Pancreas (tissue), 10 donors: ENCODE measurements around the gene FASTK. TPM values are rescaled to one million over a fixed set of nuclear protein-coding genes. Genes with fewer than 3 reads are reported as not detected.

Source experiments
- ATAC-seq, 4 donors: fragments of 200-7000 bp; cut with Tn5 transposase; one replicate each; pipeline versions ENCODE4 v1.8.0 to v1.9.1; 2020; ENCODE audit warnings: mild to moderate bottlenecking in 4 of 4, moderate library complexity in 4 of 4
- DNase-seq, 6 donors: peaks; one replicate each; pipeline ENCODE4 v3.0.0-alpha.2; 2020
- FAIRE-seq: peaks from 2 replicates; lab custom pipeline; 2012; peaks lifted over from hg19 to GRCh38; lab: Jason Lieb, UNC
- H3K27ac ChIP-seq, 4 donors: fragments of 200-600 bp; sonication (generic); 1 replicate in 3 of 4; 2 replicates in 1 of 4; pipeline versions ENCODE4 v1.5.0 to v1.8.0; 2020
- H3K27me3 ChIP-seq, 4 donors: fragments of 200-600 bp; one replicate each; pipeline ENCODE4 v1.8.0; 2021
- H3K36me3 ChIP-seq, 3 donors: fragments of 200-600 bp; sonication (generic) in 1 of 3; one replicate each; pipeline versions ENCODE4 v1.5.0 to v1.8.0; 2020 to 2021
- H3K4me1 ChIP-seq, 3 donors: fragments of 200-600 bp; one replicate each; pipeline ENCODE4 v1.8.0; 2021
- H3K4me3 ChIP-seq, 4 donors: fragments of 200-600 bp; sonication (generic) in 2 of 4; one replicate each; pipeline versions ENCODE4 v1.5.0 to v1.8.0; 2020 to 2021
- H3K9me3 ChIP-seq, 4 donors: fragments of 200-600 bp; one replicate each; pipeline ENCODE4 v1.8.0; 2021
- CTCF ChIP-seq, 4 donors: fragments of 200-600 bp; sonication (generic) in 3 of 4; IDR thresholded peaks; one replicate each; pipeline versions ENCODE4 v1.5.0 to v1.8.0; 2021; ENCODE audit warnings: antibody characterized with exemption in 4 of 4
- WGBS, 2 donors: extraction: QIAGEN DNeasy Blood & Tissue Kit; methylation state at CpG; one replicate each; pipeline ENCODE4 v1.1.7; 2013; 5-methylcytosine and 5-hydroxymethylcytosine counted together
- intact Hi-C, 3 donors: fragments of 100-400 bp; cut with DNase I; formaldehyde crosslinking; loops; one replicate each; pipeline versions ENCODE4 v1.11.1 to v1.14.2; 2022
- polyA plus RNA-seq, 2 donors: library from polyadenylated mRNA; stranded (reverse); fragments of 200-250 nt; gene quantifications; one replicate each; pipeline ENCODE4 v1.2.3, GENCODE V29; 2013
- total RNA-seq, 6 donors: library from RNA; stranded (reverse); fragmentation: NEBNext Ultra II Directional in 4 of 6; extraction: Animal tissue kit (Norgen Biotek cat#: 25700) in 4 of 6; gene quantifications; one replicate each; pipeline versions ENCODE4 v1.2.1 to v1.2.4, GENCODE V29; 2021 to 2023
- donor health status: healthy with polysubstance abuse.
- donor health status: DM: no; HTN: no; CAD: no; lungs with moderate emphysema.
- donor health status: DM: no; HTN: no; CAD: no.
- donor health status: control.
- donor health status: control.
- donor health status: Bipolar disorder and iron deficiency.
- donor health status: DM: yes; HTN: yes; CAD: no.
- donor health status: DM: no; HTN: no; CAD: no.
- donor health status: DM: no; HTN: no; CAD: no.
- donor health status: DM: yes; HTN: yes; CAD: no.

The FASTK gene
- total and polyA plus RNA-seq, 8 donors: 23.5 to 265 (median 40.0) TPM

GRCh38 chr7:151080067-151080521, 515 bp downstream of the FASTK start:
- Histone ChIP-seq H3K9me3 (no peaks in the 10 kb centered on the region), H3K27ac (peak overlapping the region; percentile 74 to 85 (median 81)), H3K27me3 (no peaks in the 10 kb centered on the region), H3K4me1 (peaks cover 22 to 37% (median 25%) of the 10 kb centered on the region in 3 donors), H3K36me3 (peaks cover 0 to 7% (median 0%) of the 10 kb centered on the region in 3 donors), H3K4me3 (peak overlapping the region; percentile 90 to 99 (median 94))
- no peak for TF ChIP-seq CTCF (IDR thresholded peaks at IDR 0.05)
- intact Hi-C loops: no loop called here
- peak; percentile 15 to 24 (median 21) for ATAC-seq
- peak in 1 of 6 donors; percentile 77 for DNase-seq
- FAIRE-seq: no peak
- WGBS, 2 donors: 1% methylated on average over 31 of the region's 31 CpGs

- Histone ChIP-seq H3K9me3 (no peaks in the 10 kb centered on the region), H3K4me1 (peaks cover 18 to 37% (median 21%) of the 10 kb centered on the region in 3 donors), H3K27me3 (no peaks in the 10 kb centered on the region), H3K36me3 (peaks cover 0 to 14% (median 4%) of the 10 kb centered on the region in 3 donors), H3K27ac (no peak overlapping the region), H3K4me3 (peak overlapping the region in 3 of 4 donors; percentile 94 to 99 (median 95))
- 58 to 71% methylated on average over 27 of the region's 27 CpGs for WGBS, 2 donors
- DNase-seq: peak in 2 of 6 donors; percentile 28 to 72
- ATAC-seq: no peak
- intact Hi-C loops: loop anchor here in 1 of 3 donors (2.0 kb wide), 1 partner anchor 15 kb away; no protein-coding TSS in a partner anchor
- no peak for TF ChIP-seq CTCF (IDR thresholded peaks at IDR 0.05)
- FAIRE-seq: no peak
These were observed 1.3 kb downstream of the FASTK start for GRCh38 chr7:151079199-151079910.

GRCh38 chr7:151078233-151079040, 2.2 kb downstream of the FASTK start:
- no peak for TF ChIP-seq CTCF (IDR thresholded peaks at IDR 0.05)
- FAIRE-seq: no peak
- intact Hi-C loops: loop anchor here in 1 of 3 donors (2.0 kb wide), 1 partner anchor 14 kb away; no protein-coding TSS in a partner anchor
- no peak overlapping the region for H3K27ac ChIP-seq
- ATAC-seq: no peak
- H3K9me3 ChIP-seq: no peaks in the 10 kb centered on the region
- 47 to 52% methylated on average over 22 of the region's 22 CpGs for WGBS, 2 donors
- H3K27me3 ChIP-seq: no peaks in the 10 kb centered on the region
- peaks cover 11 to 29% (median 16%) of the 10 kb centered on the region in 3 donors for H3K4me1 ChIP-seq
- no peak overlapping the region for H3K4me3 ChIP-seq
- peaks cover 0 to 23% (median 4%) of the 10 kb centered on the region in 3 donors for H3K36me3 ChIP-seq
- peak in 2 of 6 donors; percentile 24 to 75 for DNase-seq

- Histone ChIP-seq H3K27ac (no peak overlapping the region), H3K9me3 (no peaks in the 10 kb centered on the region), H3K27me3 (no peaks in the 10 kb centered on the region), H3K36me3 (peaks cover 0 to 25% (median 6%) of the 10 kb centered on the region in 3 donors), H3K4me3 (no peak overlapping the region), H3K4me1 (peaks cover 11 to 29% (median 16%) of the 10 kb centered on the region in 3 donors)
- intact Hi-C loops: loop anchor here in 1 of 3 donors (2.0 kb wide), 1 partner anchor 13 kb away; no protein-coding TSS in a partner anchor
- DNase-seq (peak in 3 of 6 donors; percentile 11 to 75 (median 29)), FAIRE-seq (no peak), ATAC-seq (no peak)
- 54 to 66% methylated on average over 10 of the region's 10 CpGs for WGBS, 2 donors
- no peak for TF ChIP-seq CTCF (IDR thresholded peaks at IDR 0.05)
These were observed 2.8 kb downstream of the FASTK start for GRCh38 chr7:151077705-151078232.
